ENCODE measurements around the gene PRKCZ.
"Not testable (repeated sequence)": the region's sequence is repeated elsewhere in the genome, so short reads cannot be mapped to it uniquely, and the experiment has no call there.

The PRKCZ gene

GRCh38 chr1:2104621-2105427 is 54.6 kb downstream of the PRKCZ start:
- DNase-seq, result no peak

GRCh38 chr1:2105781-2106524 is 55.7 kb downstream of the PRKCZ start:
- DNase-seq, result no peak

GRCh38 chr1:2106659-2107405 is 56.6 kb downstream of the PRKCZ start:
- no peak for DNase-seq

GRCh38 chr1:2107586-2108212 is 57.5 kb downstream of the PRKCZ start:
- no peak for DNase-seq

GRCh38 chr1:2108213-2108876 is 58.1 kb downstream of the PRKCZ start:
- no peak for DNase-seq

- DNase-seq, result no peak
Observed at GRCh38 chr1:2108877-2109580, 58.8 kb downstream of the PRKCZ start.

- no peak for DNase-seq
Observed at GRCh38 chr1:2109581-2110021, 59.4 kb downstream of the PRKCZ start.

GRCh38 chr1:2110191-2110737 is 60.1 kb downstream of the PRKCZ start:
- no peak for DNase-seq

- DNase-seq, result no peak
Observed at GRCh38 chr1:2110738-2111673, 60.8 kb downstream of the PRKCZ start.

GRCh38 chr1:2111674-2112035 is 61.4 kb downstream of the PRKCZ start:
- DNase-seq, result no peak

- DNase-seq, result no peak
Observed at GRCh38 chr1:2112280-2112701, 62.1 kb downstream of the PRKCZ start.

- DNase-seq, result no peak
Observed at GRCh38 chr1:2113620-2114135, 63.5 kb downstream of the PRKCZ start.

GRCh38 chr1:2114635-2115007 is 64.4 kb downstream of the PRKCZ start:
- DNase-seq, result not testable (repeated sequence)

GRCh38 chr1:2115008-2115641 is 64.9 kb downstream of the PRKCZ start:
- DNase-seq, result no peak

GRCh38 chr1:2115702-2116341 is 65.6 kb downstream of the PRKCZ start:
- no peak for DNase-seq

- DNase-seq, result no peak
Observed at GRCh38 chr1:2119886-2120285, 69.7 kb downstream of the PRKCZ start.

GRCh38 chr1:2121101-2121691 is 71.0 kb downstream of the PRKCZ start:
- DNase-seq, result no peak

GRCh38 chr1:2121794-2122193 is 71.6 kb downstream of the PRKCZ start:
- not testable (repeated sequence) for DNase-seq
